Panc1 (cell line): ENCODE results near the gene NADSYN1. TPM values are rescaled to one million over a fixed set of nuclear protein-coding genes. Genes with fewer than 3 reads are reported as not detected.

ENCODE experiments used
- ATAC-seq: fragments of 200-7000 bp; cut with Tn5 transposase; 2 replicates; pipeline ENCODE4 v1.9.1; 2020; ENCODE audit warnings: mild to moderate bottlenecking, moderate library complexity
- BruUV-seq: library from RNA; stranded (reverse); fragments of 400-500 nt; replicated peaks from 2 replicates; lab custom pipeline; 2021; lab: Mats Ljungman, UMichigan
- CTCF ChIA-PET: fragments of 300-600 bp; sonication (Branson Sonifier 250); formaldehyde crosslinking; loops from one replicate; lab custom pipeline; 2022; ENCODE audit warnings: antibody characterized with exemption; lab: Charles Lee
- POLR2A ChIA-PET: fragments of 300-600 bp; sonication (Branson Sonifier 250); formaldehyde crosslinking; loops from one replicate; lab custom pipeline; 2022; ENCODE audit warnings: antibody characterized with exemption; lab: Charles Lee
- DNase-seq: peaks from one replicate; pipeline ENCODE4 v3.0.0-alpha.2; 2010; ENCODE audit warnings: low read depth, low spot score
- H3K27ac ChIP-seq: 2 replicates; pipeline ENCODE4 v1.5.1; 2011; ENCODE audit warnings: mild to moderate bottlenecking, low read length, inconsistent platforms
- H3K27me3 ChIP-seq: fragments of 200-500 bp; sonication (Bioruptor generic); 2 replicates; pipeline ENCODE4 v1.6.0; 2014; ENCODE audit warnings: low read length, inconsistent platforms; ENCODE audit not compliant: control insufficient read depth, insufficient read depth
- H3K36me3 ChIP-seq: fragments of 200-500 bp; sonication (Bioruptor generic); 2 replicates; pipeline ENCODE4 v1.5.1; 2014; ENCODE audit warnings: inconsistent platforms, mild to moderate bottlenecking, low read length, moderate library complexity; ENCODE audit not compliant: control insufficient read depth, insufficient read depth
- H3K4me1 ChIP-seq: 2 replicates; pipeline ENCODE4 v1.5.1; 2011; ENCODE audit warnings: inconsistent platforms, mild to moderate bottlenecking, low read length, moderate library complexity; ENCODE audit not compliant: control insufficient read depth, insufficient read depth
- H3K4me3 ChIP-seq, 2 experiments: 2 replicates each; pipeline ENCODE4 v1.5.1; 2011 to 2012; ENCODE audit warnings: low read depth in 2 of 2, low read length in 2 of 2, mild to moderate bottlenecking in 2 of 2, inconsistent platforms in 1 of 2, moderate library complexity in 1 of 2
- H3K9me3 ChIP-seq: fragments of 200-500 bp; sonication (Bioruptor generic); 2 replicates; pipeline ENCODE4 v1.5.1; 2014; ENCODE audit warnings: low read depth, mild to moderate bottlenecking, inconsistent platforms, low read length, moderate library complexity; ENCODE audit not compliant: control insufficient read depth, insufficient read depth
- CTCF ChIP-seq: fragments of 450-650 bp; IDR thresholded peaks from 2 replicates; pipeline ENCODE4 v1.5.1; 2017; ENCODE audit warnings: mild to moderate bottlenecking
- POLR2AphosphoS5 ChIP-seq: IDR thresholded peaks from 2 replicates; pipeline ENCODE4 v1.6.1; 2012; ENCODE audit warnings: mild to moderate bottlenecking, low read depth, low read length, moderate library complexity
- REST ChIP-seq, 2 experiments: IDR thresholded peaks; 2 replicates each; pipeline ENCODE4 v1.6.1; 2011 to 2012; ENCODE audit warnings: low read depth in 2 of 2, control low read depth in 1 of 2, low read length in 1 of 2, mild to moderate bottlenecking in 1 of 2, moderate library complexity in 1 of 2; ENCODE audit not compliant: insufficient read depth in 1 of 2
- SIN3A ChIP-seq: IDR thresholded peaks from 2 replicates; pipeline ENCODE4 v1.6.1; 2012; ENCODE audit warnings: low read depth, mild to moderate bottlenecking, low read length, moderate library complexity, borderline replicate concordance; ENCODE audit not compliant: insufficient read depth
- TCF7L2 ChIP-seq: IDR thresholded peaks from 2 replicates; pipeline ENCODE4 v1.6.1; 2011; ENCODE audit warnings: mild to moderate bottlenecking, low read depth, low read length, inconsistent platforms
- in situ Hi-C: cut with HindIII; loops from 2 replicates; pipeline ENCODE4 v1.10.0; 2016; ENCODE audit warnings: low sequenced_read_pairs, low pct_unique_long_range_greater_than_20kb
- intact Hi-C: fragments of 100-400 bp; cut with micrococcal nuclease; formaldehyde crosslinking; loops from one replicate; pipeline ENCODE4 v1.10.0; 2022; ENCODE audit not compliant: unreplicated experiment
- total RNA-seq: library from RNA; stranded (reverse); gene quantifications from one replicate; pipeline ENCODE4 v1.2.1, GENCODE V29; 2021; ENCODE audit not compliant: unreplicated experiment

Gene NADSYN1
- total RNA-seq, 1 experiment from 2014 or later: 76.1 TPM

GRCh38 chr11:71446942-71447688, 5.9 kb upstream of the NADSYN1 start:
- Histone ChIP-seq H3K27me3 (no peaks in the 10 kb centered on the region), H3K4me1 (peaks cover 26% of the 10 kb centered on the region), H3K27ac (peak overlapping the region; percentile 40), H3K36me3 (peaks cover 2% of the 10 kb centered on the region), H3K9me3 (peaks cover 7% of the 10 kb centered on the region; the same call in 1 of the 2 replicates), H3K4me3 (peak overlapping the region; percentile 85 to 87)
- in situ Hi-C loops: no loop called here
- intact Hi-C loops: no loop called here
- ChIA-PET CTCF (interaction anchor here (1.1 kb wide), 1 partner anchor 133 kb away, joined by 3 read pairs; no protein-coding TSS in a partner anchor), POLR2A (no interaction called here)
- DNase-seq (no peak), ATAC-seq (no peak)
- BruUV-seq: no TSS peak
- TF ChIP-seq REST (IDR thresholded peaks at IDR 0.05; ENCODE audit: insufficient read depth in 1 of 2, low read depth in 2 of 2, low read length in 1 of 2) (no peak), TCF7L2 (no peak), SIN3A (no peak), POLR2AphosphoS5 (no peak), CTCF (no peak)

- in situ Hi-C loops (no loop called here), intact Hi-C loops (no loop called here)
- POLR2A ChIA-PET: interaction anchor here (0.6 kb wide), 1 partner anchor 218 kb away, joined by 6 read pairs; no protein-coding TSS in a partner anchor
- Histone ChIP-seq H3K27me3 (no peaks in the 10 kb centered on the region), H3K36me3 (peaks cover 2% of the 10 kb centered on the region), H3K4me1 (peaks cover 28% of the 10 kb centered on the region), H3K9me3 (peaks cover 7% of the 10 kb centered on the region; the same call in 1 of the 2 replicates), H3K27ac (peak overlapping the region; percentile 60), H3K4me3 (peak overlapping the region; percentile 85 to 87)
- TF ChIP-seq TCF7L2 (no peak), SIN3A (peak; percentile 86; the same call in 1 of the 2 replicates), REST (IDR thresholded peaks at IDR 0.05; ENCODE audit: insufficient read depth in 1 of 2, low read depth in 2 of 2, low read length in 1 of 2) (no peak), CTCF (no peak), POLR2AphosphoS5 (no peak)
- ATAC-seq (peak; percentile 43), DNase-seq (no peak)
- CTCF ChIA-PET: interaction anchor here (1.1 kb wide), 1 partner anchor 132 kb away, joined by 3 read pairs; no protein-coding TSS in a partner anchor
- no TSS peak for BruUV-seq
Observed at GRCh38 chr11:71447791-71448256, 5.2 kb upstream of the NADSYN1 start.
